GM23338 (cell line): ENCODE data around the gene EMILIN3. TPM values are rescaled to one million over a fixed set of nuclear protein-coding genes. Genes with fewer than 3 reads are reported as not detected.

Experiments used
- ATAC-seq: fragments of 200-7000 bp; cut with Tn5 transposase; 3 replicates; pipeline ENCODE4 v1.9.1; 2020
- DNase-seq: peaks from one replicate; pipeline ENCODE4 v3.0.0-alpha.2; 2015; ENCODE audit warnings: low spot score
- H2AFZ ChIP-seq: fragments of 200-600 bp; sonication (generic); 2 replicates; pipeline ENCODE4 v1.8.0; 2016; ENCODE audit warnings: antibody characterized with exemption, mild to moderate bottlenecking, moderate library complexity
- H3F3A ChIP-seq: fragments of 200-600 bp; sonication (generic); replicated peaks from 2 replicates; pipeline ENCODE4 v1.8.0; 2017; ENCODE audit warnings: antibody characterized with exemption, mixed run types, low read depth
- H3K27ac ChIP-seq: fragments of 200-600 bp; sonication (generic); 2 replicates; pipeline ENCODE4 v1.6.1; 2016; ENCODE audit warnings: low read depth
- H3K27me3 ChIP-seq: fragments of 200-600 bp; sonication (generic); 2 replicates; pipeline ENCODE4 v1.8.0; 2016; ENCODE audit warnings: mild to moderate bottlenecking, mixed run types, moderate library complexity; ENCODE audit not compliant: insufficient read depth
- H3K36me3 ChIP-seq: fragments of 200-600 bp; sonication (generic); 2 replicates; pipeline ENCODE4 v1.8.0; 2016; ENCODE audit warnings: mild to moderate bottlenecking; ENCODE audit not compliant: insufficient read depth
- H3K4me1 ChIP-seq: fragments of 200-600 bp; sonication (generic); 2 replicates; pipeline ENCODE4 v1.8.0; 2016; ENCODE audit warnings: mild to moderate bottlenecking, moderate library complexity; ENCODE audit not compliant: insufficient read depth
- H3K4me2 ChIP-seq: fragments of 200-600 bp; sonication (generic); 2 replicates; pipeline ENCODE4 v1.7.1; 2017; ENCODE audit warnings: mixed run types
- H3K4me3 ChIP-seq: fragments of 200-600 bp; sonication (generic); 2 replicates; pipeline ENCODE4 v1.6.1; 2016; ENCODE audit warnings: mixed run types
- H3K79me2 ChIP-seq: fragments of 200-600 bp; sonication (generic); replicated peaks from 2 replicates; pipeline ENCODE4 v1.8.0; 2017; ENCODE audit warnings: mild to moderate bottlenecking; ENCODE audit not compliant: insufficient read depth
- H3K9me2 ChIP-seq: fragments of 200-600 bp; sonication (generic); 2 replicates; pipeline ENCODE4 v1.8.0; 2017; ENCODE audit not compliant: insufficient read depth
- H4K20me1 ChIP-seq: fragments of 200-600 bp; sonication (generic); replicated peaks from 2 replicates; pipeline ENCODE4 v1.8.0; 2017; ENCODE audit warnings: mild to moderate bottlenecking; ENCODE audit not compliant: insufficient read depth
- H3K27ac Mint-ChIP-seq: 2 replicates; pipeline ENCODE4 v1.8.0; 2020; ENCODE audit warnings: inconsistent platforms, mild to moderate bottlenecking, moderate library complexity, mixed read lengths
- H3K27me3 Mint-ChIP-seq: 3 replicates; pipeline ENCODE4 v1.8.0; 2022; ENCODE audit warnings: low read depth, mild to moderate bottlenecking, moderate library complexity, mixed read lengths, inconsistent platforms; ENCODE audit not compliant: insufficient read depth, poor library complexity
- H3K36me3 Mint-ChIP-seq: 3 replicates; pipeline ENCODE4 v1.8.0; 2021; ENCODE audit warnings: low read depth, mild to moderate bottlenecking, inconsistent platforms, moderate library complexity, mixed read lengths
- H3K4me1 Mint-ChIP-seq: 3 replicates; pipeline ENCODE4 v1.8.0; 2020; ENCODE audit warnings: mild to moderate bottlenecking, inconsistent platforms, mixed read lengths
- H3K4me3 Mint-ChIP-seq: 3 replicates; pipeline ENCODE4 v1.8.0; 2021; ENCODE audit warnings: moderate library complexity, mild to moderate bottlenecking, inconsistent platforms, mixed read lengths
- H3K9me3 Mint-ChIP-seq: 3 replicates; pipeline ENCODE4 v1.8.0; 2020; ENCODE audit warnings: moderate library complexity, mild to moderate bottlenecking, inconsistent platforms, mixed read lengths
- CREB1 ChIP-seq: fragments of 250-450 bp; sonication (Bioruptor Pico); IDR thresholded peaks from 2 replicates; pipeline ENCODE4 v1.5.0; 2020; ENCODE audit warnings: low read depth, mild to moderate bottlenecking, moderate library complexity
- CTCF ChIP-seq, 2 experiments: fragments of 200-600 bp in 1 of 2; sonication (generic) in 1 of 2; conservative IDR thresholded peaks; 2 replicates each; pipeline versions ENCODE4 v1.5.1 to v1.6.1; 2016 to 2017; ENCODE audit warnings: antibody characterized with exemption in 2 of 2, low read depth in 2 of 2, mild to moderate bottlenecking in 2 of 2, moderate library complexity in 1 of 2
- ETS1 ChIP-seq: IDR thresholded peaks from 2 replicates; pipeline ENCODE4 v1.6.1; 2016; ENCODE audit warnings: antibody characterized with exemption
- EZH2 ChIP-seq: fragments of 200-600 bp; sonication (generic); IDR thresholded peaks from one replicate; pipeline ENCODE4 v1.8.0; 2017; ENCODE audit warnings: antibody characterized with exemption, mild to moderate bottlenecking, low read depth; ENCODE audit not compliant: unreplicated experiment
- EZH2phosphoT487 ChIP-seq: fragments of 200-600 bp; sonication (generic); IDR thresholded peaks from one replicate; pipeline ENCODE4 v1.8.1; 2018; ENCODE audit warnings: antibody characterized with exemption; ENCODE audit not compliant: unreplicated experiment
- JUNB ChIP-seq: IDR thresholded peaks from one replicate; pipeline ENCODE4 v1.6.1; 2016; ENCODE audit warnings: antibody characterized with exemption; ENCODE audit not compliant: unreplicated experiment
- NANOG ChIP-seq: IDR thresholded peaks from 2 replicates; pipeline ENCODE4 v1.6.1; 2016; ENCODE audit warnings: antibody characterized with exemption, borderline replicate concordance
- POLR2AphosphoS5 ChIP-seq: IDR thresholded peaks from 2 replicates; pipeline ENCODE4 v1.6.1; 2016; ENCODE audit warnings: antibody characterized with exemption, low read depth
- STAT1 ChIP-seq: IDR thresholded peaks from one replicate; pipeline ENCODE4 v1.6.1; 2016; ENCODE audit warnings: antibody characterized with exemption; ENCODE audit not compliant: unreplicated experiment
- ZNF114 ChIP-seq: fragments of 250-450 bp; sonication (Bioruptor Pico); IDR thresholded peaks from 2 replicates; pipeline ENCODE4 v1.5.0; 2020; ENCODE audit warnings: mild to moderate bottlenecking, moderate library complexity
- ZNF331 ChIP-seq: fragments of 250-450 bp; sonication (Bioruptor Pico); IDR thresholded peaks from 2 replicates; pipeline ENCODE4 v1.5.0; 2020; ENCODE audit warnings: low read depth, mild to moderate bottlenecking, moderate library complexity
- polyA plus RNA-seq: library from polyadenylated mRNA; unstranded; fragments of >200 nt; fragmentation: Nextera tagmentation; extraction: Ambion mirVana; gene quantifications from 2 replicates; pipeline ENCODE4 v1.2.1, GENCODE V29; 2016
- total RNA-seq: library from RNA; depleted of rRNA; stranded (reverse); fragments of >200 nt; shearing (Covaris generic); gene quantifications from 2 replicates; pipeline ENCODE4 v1.2.3, GENCODE V29; 2014
- TF ChIP-seq, protein P1 (sequence below): fragments of 250-450 bp; sonication (Bioruptor Pico); IDR thresholded peaks from 2 replicates; pipeline ENCODE4 v1.5.0; 2020; ENCODE audit warnings: mild to moderate bottlenecking, moderate library complexity

The EMILIN3 gene
- total and polyA plus RNA-seq, 2 experiments from 2014 or later = 0.53 to 6.6 TPM

GRCh38 chr20:41327178-41327577 lies 39.4 kb downstream of the EMILIN3 start (continued):
- TF ChIP-seq ETS1 (no peak), EZH2 (no peak), JUNB (no peak), ZNF114 (no peak), POLR2AphosphoS5 (no peak), EZH2phosphoT487 (no peak), CREB1 (CRISPR knock-in tag) (no peak), ZNF331 (CRISPR knock-in tag) (no peak), NANOG (no peak), CTCF (conservative IDR thresholded peaks at IDR 0.05; ENCODE audit: low read depth in 2 of 2) (no peak)

DNA sequence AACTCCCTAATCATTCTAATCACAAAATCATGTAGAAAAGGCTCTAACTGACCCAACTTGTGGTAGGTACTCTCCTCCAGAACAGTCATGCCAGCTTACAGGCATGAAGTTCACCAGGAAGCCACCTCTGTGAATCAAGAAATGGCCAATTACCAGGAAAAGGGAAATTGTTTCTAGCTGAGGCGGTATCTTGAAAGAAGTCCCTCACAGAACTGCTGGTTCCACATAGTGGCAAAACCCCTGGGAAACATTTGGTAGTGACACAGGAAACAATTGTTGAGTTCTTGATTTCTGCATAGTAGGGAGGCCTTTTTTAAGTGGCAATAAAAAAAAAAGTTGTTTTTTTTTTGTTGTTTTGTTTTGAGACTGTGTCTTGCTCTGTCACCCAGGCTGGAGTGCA lies 45.6 kb downstream of the EMILIN3 start:
- Mint-ChIP-seq H3K27me3 (peaks cover 5% of the 10 kb centered on the region), H3K4me3 (no peak overlapping the region), H3K4me1 (peaks cover 8% of the 10 kb centered on the region), H3K36me3 (no peaks in the 10 kb centered on the region; the same call in 2 of the 3 replicates), H3K9me3 (no peaks in the 10 kb centered on the region; the same call in 1 of the 3 replicates), H3K27ac (no peak overlapping the region)
- Histone ChIP-seq H3K4me3 (no peak overlapping the region), H3K9me2 (no peaks in the 10 kb centered on the region), H3K27ac (no peak overlapping the region), H2AFZ (no peak overlapping the region), H3K4me1 (peaks cover 2% of the 10 kb centered on the region; the same call in 1 of the 2 replicates), H3K79me2 (no peaks in the 10 kb centered on the region), H3F3A (no peaks in the 10 kb centered on the region), H3K27me3 (no peaks in the 10 kb centered on the region; the same call in 1 of the 2 replicates), H3K4me2 (no peak overlapping the region), H4K20me1 (no peaks in the 10 kb centered on the region), H3K36me3 (no peaks in the 10 kb centered on the region)
- ATAC-seq = no peak
- DNase-seq = no peak
- TF ChIP-seq CTCF (conservative IDR thresholded peaks at IDR 0.05; ENCODE audit: low read depth in 2 of 2) (no peak), STAT1 (no peak), JUNB (no peak), EZH2phosphoT487 (no peak), NANOG (no peak), EZH2 (no peak)
- TF ChIP-seq, protein P1, sequence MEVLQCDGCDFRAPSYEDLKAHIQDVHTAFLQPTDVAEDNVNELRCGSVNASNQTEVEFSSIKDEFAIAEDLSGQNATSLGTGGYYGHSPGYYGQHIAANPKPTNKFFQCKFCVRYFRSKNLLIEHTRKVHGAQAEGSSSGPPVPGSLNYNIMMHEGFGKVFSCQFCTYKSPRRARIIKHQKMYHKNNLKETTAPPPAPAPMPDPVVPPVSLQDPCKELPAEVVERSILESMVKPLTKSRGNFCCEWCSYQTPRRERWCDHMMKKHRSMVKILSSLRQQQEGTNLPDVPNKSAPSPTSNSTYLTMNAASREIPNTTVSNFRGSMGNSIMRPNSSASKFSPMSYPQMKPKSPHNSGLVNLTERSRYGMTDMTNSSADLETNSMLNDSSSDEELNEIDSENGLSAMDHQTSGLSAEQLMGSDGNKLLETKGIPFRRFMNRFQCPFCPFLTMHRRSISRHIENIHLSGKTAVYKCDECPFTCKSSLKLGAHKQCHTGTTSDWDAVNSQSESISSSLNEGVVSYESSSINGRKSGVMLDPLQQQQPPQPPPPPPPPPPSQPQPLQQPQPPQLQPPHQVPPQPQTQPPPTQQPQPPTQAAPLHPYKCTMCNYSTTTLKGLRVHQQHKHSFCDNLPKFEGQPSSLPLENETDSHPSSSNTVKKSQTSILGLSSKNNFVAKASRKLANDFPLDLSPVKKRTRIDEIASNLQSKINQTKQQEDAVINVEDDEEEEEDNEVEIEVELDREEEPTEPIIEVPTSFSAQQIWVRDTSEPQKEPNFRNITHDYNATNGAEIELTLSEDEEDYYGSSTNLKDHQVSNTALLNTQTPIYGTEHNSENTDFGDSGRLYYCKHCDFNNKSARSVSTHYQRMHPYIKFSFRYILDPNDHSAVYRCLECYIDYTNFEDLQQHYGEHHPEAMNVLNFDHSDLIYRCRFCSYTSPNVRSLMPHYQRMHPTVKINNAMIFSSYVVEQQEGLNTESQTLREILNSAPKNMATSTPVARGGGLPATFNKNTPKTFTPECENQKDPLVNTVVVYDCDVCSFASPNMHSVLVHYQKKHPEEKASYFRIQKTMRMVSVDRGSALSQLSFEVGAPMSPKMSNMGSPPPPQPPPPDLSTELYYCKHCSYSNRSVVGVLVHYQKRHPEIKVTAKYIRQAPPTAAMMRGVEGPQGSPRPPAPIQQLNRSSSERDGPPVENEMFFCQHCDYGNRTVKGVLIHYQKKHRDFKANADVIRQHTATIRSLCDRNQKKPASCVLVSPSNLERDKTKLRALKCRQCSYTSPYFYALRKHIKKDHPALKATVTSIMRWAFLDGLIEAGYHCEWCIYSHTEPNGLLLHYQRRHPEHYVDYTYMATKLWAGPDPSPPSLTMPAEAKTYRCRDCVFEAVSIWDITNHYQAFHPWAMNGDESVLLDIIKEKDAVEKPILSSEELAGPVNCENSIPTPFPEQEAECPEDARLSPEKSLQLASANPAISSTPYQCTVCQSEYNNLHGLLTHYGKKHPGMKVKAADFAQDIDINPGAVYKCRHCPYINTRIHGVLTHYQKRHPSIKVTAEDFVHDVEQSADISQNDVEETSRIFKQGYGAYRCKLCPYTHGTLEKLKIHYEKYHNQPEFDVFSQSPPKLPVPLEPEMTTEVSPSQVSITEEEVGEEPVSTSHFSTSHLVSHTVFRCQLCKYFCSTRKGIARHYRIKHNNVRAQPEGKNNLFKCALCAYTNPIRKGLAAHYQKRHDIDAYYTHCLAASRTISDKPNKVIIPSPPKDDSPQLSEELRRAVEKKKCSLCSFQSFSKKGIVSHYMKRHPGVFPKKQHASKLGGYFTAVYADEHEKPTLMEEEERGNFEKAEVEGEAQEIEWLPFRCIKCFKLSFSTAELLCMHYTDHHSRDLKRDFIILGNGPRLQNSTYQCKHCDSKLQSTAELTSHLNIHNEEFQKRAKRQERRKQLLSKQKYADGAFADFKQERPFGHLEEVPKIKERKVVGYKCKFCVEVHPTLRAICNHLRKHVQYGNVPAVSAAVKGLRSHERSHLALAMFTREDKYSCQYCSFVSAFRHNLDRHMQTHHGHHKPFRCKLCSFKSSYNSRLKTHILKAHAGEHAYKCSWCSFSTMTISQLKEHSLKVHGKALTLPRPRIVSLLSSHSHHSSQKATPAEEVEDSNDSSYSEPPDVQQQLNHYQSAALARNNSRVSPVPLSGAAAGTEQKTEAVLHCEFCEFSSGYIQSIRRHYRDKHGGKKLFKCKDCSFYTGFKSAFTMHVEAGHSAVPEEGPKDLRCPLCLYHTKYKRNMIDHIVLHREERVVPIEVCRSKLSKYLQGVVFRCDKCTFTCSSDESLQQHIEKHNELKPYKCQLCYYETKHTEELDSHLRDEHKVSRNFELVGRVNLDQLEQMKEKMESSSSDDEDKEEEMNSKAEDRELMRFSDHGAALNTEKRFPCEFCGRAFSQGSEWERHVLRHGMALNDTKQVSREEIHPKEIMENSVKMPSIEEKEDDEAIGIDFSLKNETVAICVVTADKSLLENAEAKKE = no peak
